ENCODE measurements around the gene FAM110C.

DNA sequence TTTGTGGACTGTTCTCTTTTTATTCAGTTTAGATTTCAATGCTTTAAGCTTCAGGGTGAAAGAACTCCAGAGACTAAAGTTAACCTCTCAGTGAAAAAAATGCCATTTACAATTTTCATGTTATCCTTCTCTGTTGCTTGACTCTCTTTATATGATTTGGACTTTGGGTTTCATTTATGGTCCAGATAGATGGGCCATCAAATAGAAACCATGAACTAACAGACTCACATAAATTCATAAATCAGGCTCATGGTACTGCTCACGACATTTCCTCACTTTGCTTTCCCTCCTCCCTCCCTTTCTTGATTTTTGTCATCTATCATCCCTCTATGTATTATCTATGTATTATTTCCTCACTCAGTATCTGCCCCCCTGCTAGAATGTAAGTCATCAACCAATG lies 10.0 kb downstream of the FAM110C start:
- TF ChIP-seq, protein P1, sequence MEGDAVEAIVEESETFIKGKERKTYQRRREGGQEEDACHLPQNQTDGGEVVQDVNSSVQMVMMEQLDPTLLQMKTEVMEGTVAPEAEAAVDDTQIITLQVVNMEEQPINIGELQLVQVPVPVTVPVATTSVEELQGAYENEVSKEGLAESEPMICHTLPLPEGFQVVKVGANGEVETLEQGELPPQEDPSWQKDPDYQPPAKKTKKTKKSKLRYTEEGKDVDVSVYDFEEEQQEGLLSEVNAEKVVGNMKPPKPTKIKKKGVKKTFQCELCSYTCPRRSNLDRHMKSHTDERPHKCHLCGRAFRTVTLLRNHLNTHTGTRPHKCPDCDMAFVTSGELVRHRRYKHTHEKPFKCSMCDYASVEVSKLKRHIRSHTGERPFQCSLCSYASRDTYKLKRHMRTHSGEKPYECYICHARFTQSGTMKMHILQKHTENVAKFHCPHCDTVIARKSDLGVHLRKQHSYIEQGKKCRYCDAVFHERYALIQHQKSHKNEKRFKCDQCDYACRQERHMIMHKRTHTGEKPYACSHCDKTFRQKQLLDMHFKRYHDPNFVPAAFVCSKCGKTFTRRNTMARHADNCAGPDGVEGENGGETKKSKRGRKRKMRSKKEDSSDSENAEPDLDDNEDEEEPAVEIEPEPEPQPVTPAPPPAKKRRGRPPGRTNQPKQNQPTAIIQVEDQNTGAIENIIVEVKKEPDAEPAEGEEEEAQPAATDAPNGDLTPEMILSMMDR (IDR thresholded peaks at IDR 0.05; ENCODE audit: poor library complexity, severe bottlenecking) = no peak
- TF ChIP-seq POLR2AphosphoS5 (IDR thresholded peaks at IDR 0.05) = no peak

Data from neural cell (in vitro differentiated cells).